Endothelial cell of umbilical vein (primary cell): Measurements from ENCODE around the gene EGF. TPM values are rescaled to one million over a fixed set of nuclear protein-coding genes. Genes with fewer than 3 reads are reported as not detected.

Experiments used
- BruUV-seq: library from RNA; stranded (reverse); fragments of 400-500 nt; replicated peaks from 2 replicates; lab custom pipeline; 2021; lab: Mats Ljungman, UMichigan
- CTCF ChIA-PET: fragments of 300-600, 350-600 bp; sonication (Branson Sonifier 250); formaldehyde crosslinking; loops from one replicate; lab custom pipeline; 2021; ENCODE audit warnings: antibody characterized with exemption, inconsistent platforms; lab: Charles Lee
- POLR2A ChIA-PET: fragments of 300-600, 350-600 bp; sonication (Branson Sonifier 250); formaldehyde crosslinking; loops from one replicate; lab custom pipeline; 2021; ENCODE audit warnings: antibody characterized with exemption, inconsistent platforms; lab: Charles Lee
- DNase-seq: peaks from one replicate; pipeline ENCODE4 v3.0.0-alpha.2; 2011; ENCODE audit warnings: low read depth, low spot score
- FAIRE-seq: peaks from 2 replicates; lab custom pipeline; 2011; peaks lifted over from hg19 to GRCh38; lab: Jason Lieb, UNC
- H2AFZ ChIP-seq: 2 replicates; pipeline ENCODE4 v1.6.0; 2012; ENCODE audit warnings: low read depth, low read length, control low read depth, inconsistent platforms
- H3K27ac ChIP-seq: 2 replicates; pipeline ENCODE4 v1.5.1; 2011; ENCODE audit warnings: low read depth, mild to moderate bottlenecking, control low read depth, low read length, moderate library complexity; ENCODE audit not compliant: insufficient read depth
- H3K27me3 ChIP-seq, 2 experiments: 2 replicates each; pipeline versions ENCODE4 v1.6.0 to v1.6.1; 2011; ENCODE audit warnings: low read length in 2 of 2, mixed read lengths in 1 of 2; ENCODE audit not compliant: control insufficient read depth in 2 of 2, insufficient read depth in 2 of 2
- H3K36me3 ChIP-seq, 2 experiments: 2 replicates in 1 of 2; 3 replicates in 1 of 2; pipeline ENCODE4 v1.5.1; 2011; ENCODE audit warnings: low read length in 2 of 2, mild to moderate bottlenecking in 1 of 2, moderate library complexity in 1 of 2; ENCODE audit not compliant: control insufficient read depth in 2 of 2, insufficient read depth in 2 of 2; ENCODE audit errors: extremely low read depth in 1 of 2
- H3K4me1 ChIP-seq: 3 replicates; pipeline ENCODE4 v1.5.1; 2011; ENCODE audit warnings: mild to moderate bottlenecking, low read length; ENCODE audit not compliant: control insufficient read depth, insufficient read depth; ENCODE audit errors: extremely low read depth
- H3K4me2 ChIP-seq: 2 replicates; pipeline ENCODE4 v1.6.1; 2011; ENCODE audit warnings: low read length, control low read depth, mixed read lengths; ENCODE audit not compliant: insufficient read depth
- H3K4me3 ChIP-seq, 3 experiments: fragments of 200-600 bp in 1 of 3; sonication (generic), shearing (Covaris generic) in 1 of 3; replicated peaks in 1 of 3; 2 replicates each; pipeline ENCODE4 v1.5.1; 2011 to 2016; ENCODE audit warnings: control low read depth in 3 of 3, low read length in 3 of 3, mild to moderate bottlenecking in 2 of 3, inconsistent platforms in 1 of 3, low read depth in 1 of 3, moderate library complexity in 1 of 3; ENCODE audit not compliant: insufficient read depth in 1 of 3
- H3K79me2 ChIP-seq: 2 replicates; pipeline ENCODE4 v1.6.0; 2012; ENCODE audit warnings: low read length, inconsistent platforms; ENCODE audit not compliant: control insufficient read depth, insufficient read depth
- H3K9ac ChIP-seq: replicated peaks from 2 replicates; pipeline ENCODE3; 2011; ENCODE audit warnings: low read length, control low read depth; ENCODE audit not compliant: insufficient read depth; ENCODE audit errors: extremely low read depth
- H3K9me1 ChIP-seq: replicated peaks from 3 replicates; pipeline ENCODE4 v1.6.0; 2011; ENCODE audit warnings: mild to moderate bottlenecking, low read length; ENCODE audit not compliant: control insufficient read depth, insufficient read depth; ENCODE audit errors: extremely low read depth
- H3K9me3 ChIP-seq: replicated peaks from 2 replicates; pipeline ENCODE4 v1.5.1; 2012; ENCODE audit warnings: low read length, inconsistent platforms; ENCODE audit not compliant: control insufficient read depth, insufficient read depth
- H4K20me1 ChIP-seq: replicated peaks from 2 replicates; pipeline ENCODE3; 2011; ENCODE audit warnings: mild to moderate bottlenecking, low read length; ENCODE audit not compliant: control insufficient read depth, insufficient read depth; ENCODE audit errors: extremely low read depth
- EZH2 ChIP-seq: IDR thresholded peaks from 2 replicates; pipeline ENCODE4 v1.6.1; 2012; ENCODE audit warnings: borderline replicate concordance, low read depth, mild to moderate bottlenecking, moderate library complexity, low read length, inconsistent platforms; ENCODE audit not compliant: severe bottlenecking
- GATA2 ChIP-seq: IDR thresholded peaks from 2 replicates; pipeline ENCODE4 v1.7.0; 2011; ENCODE audit warnings: low read depth, mild to moderate bottlenecking, moderate library complexity, mixed read lengths, low read length; ENCODE audit not compliant: insufficient read length, insufficient read depth
- dilution Hi-C: fragments of 300-500 bp; cut with MboI; formaldehyde crosslinking; loops from one replicate; pipeline ENCODE4 v1.15.0; 2019; ENCODE audit warnings: low sequenced_read_pairs; ENCODE audit not compliant: extremely low pct_ligation_motif_present
- intact Hi-C: fragments of 100-400 bp; cut with micrococcal nuclease; formaldehyde crosslinking; loops from one replicate; pipeline ENCODE4 v1.10.0; 2022
- polyA plus RNA-seq, 4 experiments: library from polyadenylated mRNA; depleted of rRNA in 3 of 4; stranded (reverse) in 3 of 4; unstranded in 1 of 4; fragments of >200 nt; gene quantifications; 2 replicates each; pipeline versions ENCODE4 v1.2.1 to v1.2.3, GENCODE V29; 2011 to 2012; ENCODE audit warnings: missing spikeins in 1 of 4
- total RNA-seq: library from RNA; stranded (reverse); gene quantifications from 2 replicates; pipeline ENCODE4 v1.2.3, GENCODE V29; 2021
- TF ChIP-seq, protein P1 (sequence below), 2 donors: IDR thresholded peaks; 1 replicate in 1 of 2; 2 replicates in 1 of 2; pipeline ENCODE4 v1.5.1; 2011; ENCODE audit warnings: low read length in 2 of 2, mild to moderate bottlenecking in 2 of 2, moderate library complexity in 2 of 2, control low read depth in 1 of 2, inconsistent platforms in 1 of 2, low read depth in 1 of 2; ENCODE audit not compliant: insufficient read depth in 1 of 2; ENCODE audit errors: extremely low read depth in 1 of 2

EGF gene
- total and polyA plus RNA-seq, 2 donors (not counting 3 experiments of a cell fraction or from before 2014, with no cell fraction given) = not detected

DNA sequence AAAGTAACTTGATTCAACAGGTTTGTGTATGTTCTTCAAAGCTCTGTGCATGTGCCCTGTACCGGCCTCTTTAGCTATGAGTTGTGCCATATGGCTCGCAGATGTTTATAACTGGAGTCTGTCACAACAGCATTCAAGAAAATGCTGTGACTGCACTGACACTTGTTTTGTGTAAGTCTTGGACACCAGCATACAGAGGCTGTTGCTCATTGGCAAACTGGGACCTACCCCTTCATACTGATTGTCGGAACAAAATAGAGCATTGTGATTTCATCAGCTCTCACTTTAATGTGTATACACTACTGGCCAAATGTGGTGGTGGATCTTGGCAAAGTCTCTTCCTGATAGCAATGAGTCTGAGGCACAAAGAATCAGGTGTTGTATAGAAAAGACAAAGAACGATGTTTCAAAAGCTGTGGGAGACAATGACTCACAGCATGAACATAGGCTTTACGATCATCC, 133.9 kb downstream of the EGF start:
- H4K20me1 ChIP-seq = no peaks in the 10 kb centered on the region
- CTCF ChIA-PET = interaction anchor here (1.2 kb wide), 1 partner anchor 462 kb away, joined by 3 read pairs; no protein-coding TSS in a partner anchor
- no peak for DNase-seq
- H3K4me1 ChIP-seq = no peaks in the 10 kb centered on the region
- no peak overlapping the region for H3K4me2 ChIP-seq
- dilution Hi-C loops = no loop called here
- intact Hi-C loops = no loop called here
- H3K9me1 ChIP-seq = no peaks in the 10 kb centered on the region
- POLR2A ChIA-PET = no interaction called here
- H3K36me3 ChIP-seq = no peaks in the 10 kb centered on the region
- H3K9ac ChIP-seq = no peak overlapping the region
- no peaks in the 10 kb centered on the region for H3K27me3 ChIP-seq
- no peaks in the 10 kb centered on the region for H3K79me2 ChIP-seq
- no TSS peak for BruUV-seq
- H3K9me3 ChIP-seq = no peaks in the 10 kb centered on the region
- TF ChIP-seq EZH2 (no peak), GATA2 (no peak)
- TF ChIP-seq, protein P1, sequence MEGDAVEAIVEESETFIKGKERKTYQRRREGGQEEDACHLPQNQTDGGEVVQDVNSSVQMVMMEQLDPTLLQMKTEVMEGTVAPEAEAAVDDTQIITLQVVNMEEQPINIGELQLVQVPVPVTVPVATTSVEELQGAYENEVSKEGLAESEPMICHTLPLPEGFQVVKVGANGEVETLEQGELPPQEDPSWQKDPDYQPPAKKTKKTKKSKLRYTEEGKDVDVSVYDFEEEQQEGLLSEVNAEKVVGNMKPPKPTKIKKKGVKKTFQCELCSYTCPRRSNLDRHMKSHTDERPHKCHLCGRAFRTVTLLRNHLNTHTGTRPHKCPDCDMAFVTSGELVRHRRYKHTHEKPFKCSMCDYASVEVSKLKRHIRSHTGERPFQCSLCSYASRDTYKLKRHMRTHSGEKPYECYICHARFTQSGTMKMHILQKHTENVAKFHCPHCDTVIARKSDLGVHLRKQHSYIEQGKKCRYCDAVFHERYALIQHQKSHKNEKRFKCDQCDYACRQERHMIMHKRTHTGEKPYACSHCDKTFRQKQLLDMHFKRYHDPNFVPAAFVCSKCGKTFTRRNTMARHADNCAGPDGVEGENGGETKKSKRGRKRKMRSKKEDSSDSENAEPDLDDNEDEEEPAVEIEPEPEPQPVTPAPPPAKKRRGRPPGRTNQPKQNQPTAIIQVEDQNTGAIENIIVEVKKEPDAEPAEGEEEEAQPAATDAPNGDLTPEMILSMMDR (IDR thresholded peaks at IDR 0.05; ENCODE audit: extremely low read depth in 1 of 2, insufficient read depth in 1 of 2, low read depth in 1 of 2, low read length in 2 of 2) = no peak
- H3K4me3 ChIP-seq = no peak overlapping the region
- no peak overlapping the region for H2AFZ ChIP-seq
- no peak overlapping the region for H3K27ac ChIP-seq
- no peak for FAIRE-seq
